ENCODE data around the gene TMEM200B. TPM values are rescaled to one million over a fixed set of nuclear protein-coding genes. Genes with fewer than 3 reads are reported as not detected.
A peak's percentile ranks its signal among the peaks of the same experiment; 100 is the strongest.

TMEM200B gene
- total and polyA plus RNA-seq, 10 donors, result 0.98 to 5.6 (median 3.7) TPM

DNA sequence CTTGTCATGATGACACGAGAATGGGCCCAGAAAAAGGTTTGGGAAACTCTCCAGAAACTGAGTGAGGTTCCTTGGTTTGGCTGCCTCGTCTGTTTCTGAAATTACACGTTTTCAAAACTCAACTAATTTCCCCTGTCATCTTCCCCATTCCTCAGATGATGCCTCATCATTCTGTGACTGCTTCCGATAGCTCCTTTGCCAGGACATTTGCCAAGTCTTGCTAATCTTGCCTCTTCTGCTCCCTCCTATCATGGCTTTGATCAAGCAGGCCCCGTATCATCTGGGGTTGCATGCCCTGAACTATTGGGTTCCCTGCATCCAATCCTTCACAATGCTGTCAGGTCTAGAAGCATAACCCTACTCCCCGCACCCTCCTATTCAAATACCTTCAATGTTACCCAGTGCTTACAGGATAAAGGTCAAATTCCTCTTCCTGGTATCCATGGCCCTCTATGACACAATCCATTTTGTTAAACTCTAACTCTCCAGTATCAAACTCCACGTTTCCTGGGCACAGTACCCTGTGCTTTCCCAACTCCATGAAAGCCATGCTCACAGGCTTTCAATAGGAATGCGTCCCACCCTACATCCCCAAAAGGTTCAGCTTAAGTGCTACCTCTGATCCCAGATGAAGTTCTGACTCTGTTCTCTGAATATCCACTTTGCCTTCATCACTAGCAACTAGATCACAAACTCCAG is 22.2 kb upstream of the TMEM200B start:
- DNase-seq, result no peak
- Histone ChIP-seq H3K9me3 (no peaks in the 10 kb centered on the region), H3K4me1 (no peaks in the 10 kb centered on the region), H3K27ac (peak overlapping the region in 2 of 8 donors; percentile 7 to 17), H3K36me3 (peaks cover 7 to 80% (median 68%) of the 10 kb centered on the region in 6 donors), H3K4me3 (no peak overlapping the region), H3K27me3 (replicated peaks in 1 of 7) (no peaks in the 10 kb centered on the region)
- 72 to 91% (median 76%) methylated on average over 8 of the region's 8 CpGs for WGBS, 5 donors
- intact Hi-C loops (cut with DNase I; ENCODE audit: low total_unique reads), result no loop called here
- TF ChIP-seq POLR2A (IDR thresholded peaks at IDR 0.05) (no peak), POLR2AphosphoS5 (IDR thresholded peaks at IDR 0.05) (peak in 1 of 3 donors; percentile 35)
- TF ChIP-seq, protein P1, sequence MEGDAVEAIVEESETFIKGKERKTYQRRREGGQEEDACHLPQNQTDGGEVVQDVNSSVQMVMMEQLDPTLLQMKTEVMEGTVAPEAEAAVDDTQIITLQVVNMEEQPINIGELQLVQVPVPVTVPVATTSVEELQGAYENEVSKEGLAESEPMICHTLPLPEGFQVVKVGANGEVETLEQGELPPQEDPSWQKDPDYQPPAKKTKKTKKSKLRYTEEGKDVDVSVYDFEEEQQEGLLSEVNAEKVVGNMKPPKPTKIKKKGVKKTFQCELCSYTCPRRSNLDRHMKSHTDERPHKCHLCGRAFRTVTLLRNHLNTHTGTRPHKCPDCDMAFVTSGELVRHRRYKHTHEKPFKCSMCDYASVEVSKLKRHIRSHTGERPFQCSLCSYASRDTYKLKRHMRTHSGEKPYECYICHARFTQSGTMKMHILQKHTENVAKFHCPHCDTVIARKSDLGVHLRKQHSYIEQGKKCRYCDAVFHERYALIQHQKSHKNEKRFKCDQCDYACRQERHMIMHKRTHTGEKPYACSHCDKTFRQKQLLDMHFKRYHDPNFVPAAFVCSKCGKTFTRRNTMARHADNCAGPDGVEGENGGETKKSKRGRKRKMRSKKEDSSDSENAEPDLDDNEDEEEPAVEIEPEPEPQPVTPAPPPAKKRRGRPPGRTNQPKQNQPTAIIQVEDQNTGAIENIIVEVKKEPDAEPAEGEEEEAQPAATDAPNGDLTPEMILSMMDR (IDR thresholded peaks at IDR 0.05 in 8 of 11, conservative IDR thresholded peaks at IDR 0.05 in 3 of 11), result no peak

- intact Hi-C loops (cut with DNase I; ENCODE audit: low total_unique reads), result no loop called here
- peaks cover 4 to 63% (median 51%) of the 10 kb centered on the region in 6 donors for H3K36me3 ChIP-seq
Measured at GRCh38 chr1:29144178-29144577, 20.5 kb upstream of the TMEM200B start.

GRCh38 chr1:29142714-29143113 is 19.0 kb upstream of the TMEM200B start:
- Histone ChIP-seq H3K4me1 (no peaks in the 10 kb centered on the region), H3K4me3 (no peak overlapping the region), H3K36me3 (peaks cover 0 to 48% (median 37%) of the 10 kb centered on the region in 6 donors), H3K9me3 (no peaks in the 10 kb centered on the region), H3K27ac (no peak overlapping the region), H3K27me3 (replicated peaks in 1 of 7) (no peaks in the 10 kb centered on the region)
- 84 to 93% (median 89%) methylated on average over 2 of the region's 2 CpGs for WGBS, 5 donors
- intact Hi-C loops (cut with DNase I; ENCODE audit: low total_unique reads), result no loop called here
- no peak for TF ChIP-seq POLR2A (IDR thresholded peaks at IDR 0.05)
- DNase-seq, result no peak

More at GRCh38 chr1:29144178-29144577, 20.5 kb upstream of the TMEM200B start:
- no peaks in the 10 kb centered on the region for H3K9me3 ChIP-seq
- H3K27ac ChIP-seq, result no peak overlapping the region
- no peak for DNase-seq
- 92 to 100% (median 98%) methylated on average over 2 of the region's 2 CpGs for WGBS, 5 donors
- H3K4me1 ChIP-seq, result no peaks in the 10 kb centered on the region
- H3K4me3 ChIP-seq, result no peak overlapping the region
- H3K27me3 ChIP-seq (replicated peaks in 1 of 7), result no peaks in the 10 kb centered on the region
- no peak for TF ChIP-seq POLR2AphosphoS5 (IDR thresholded peaks at IDR 0.05)
- TF ChIP-seq, protein P1 (IDR thresholded peaks at IDR 0.05 in 8 of 11, conservative IDR thresholded peaks at IDR 0.05 in 3 of 11), result no peak
- TF ChIP-seq POLR2A (IDR thresholded peaks at IDR 0.05), result no peak

DNA sequence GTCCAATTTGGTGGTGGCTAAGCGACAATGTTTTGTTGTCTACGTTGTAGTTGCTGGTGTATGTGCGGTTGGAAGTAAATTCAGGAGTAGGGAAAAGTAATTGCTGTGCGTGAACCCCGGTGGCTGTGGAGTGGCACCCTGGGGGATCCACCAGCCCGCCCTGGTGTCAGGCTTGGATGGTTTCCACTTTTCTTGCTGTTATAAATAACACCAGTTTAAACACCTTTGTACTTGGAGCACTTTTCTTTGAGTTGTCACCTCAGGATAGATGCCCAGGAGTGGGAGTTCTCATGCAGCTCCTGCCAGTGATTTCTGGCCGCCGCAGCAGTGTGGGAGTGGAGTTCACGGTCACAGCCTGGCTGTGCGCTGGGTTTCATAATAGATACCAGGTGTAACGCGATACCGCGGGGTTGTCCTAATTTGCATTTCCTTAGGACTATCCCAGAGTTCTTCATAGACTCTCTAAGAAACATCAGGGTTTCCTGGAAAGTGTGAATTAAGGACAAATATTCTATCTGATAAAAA is 12.8 kb upstream of the TMEM200B start:
- H3K4me3 ChIP-seq, result no peak overlapping the region
- peak; percentile 35 for DNase-seq
- no peaks in the 10 kb centered on the region for H3K36me3 ChIP-seq
- H3K9me3 ChIP-seq, result no peaks in the 10 kb centered on the region
- H3K27me3 ChIP-seq (replicated peaks in 1 of 7), result peaks cover 0 to 24% (median 0%) of the 10 kb centered on the region in 7 donors
- no peak overlapping the region for H3K27ac ChIP-seq
- intact Hi-C loops (cut with DNase I; ENCODE audit: low total_unique reads), result no loop called here
- H3K4me1 ChIP-seq, result peaks cover 0 to 8% (median 4%) of the 10 kb centered on the region in 6 donors
- TF ChIP-seq POLR2AphosphoS5 (IDR thresholded peaks at IDR 0.05) (no peak), POLR2A (IDR thresholded peaks at IDR 0.05) (no peak)
- TF ChIP-seq, protein P1 (IDR thresholded peaks at IDR 0.05 in 8 of 11, conservative IDR thresholded peaks at IDR 0.05 in 3 of 11), result no peak
- WGBS, 5 donors, result 63 to 76% (median 70%) methylated on average over 14 of the region's 14 CpGs

Data from spleen (tissue), 11 donors.